ENCODE results near the gene EXOC1. TPM values are rescaled to one million over a fixed set of nuclear protein-coding genes. Genes with fewer than 3 reads are reported as not detected.

EXOC1 gene
- total and polyA plus RNA-seq, 2 donors from 2014 or later = 17.5 to 41.7 TPM

DNA sequence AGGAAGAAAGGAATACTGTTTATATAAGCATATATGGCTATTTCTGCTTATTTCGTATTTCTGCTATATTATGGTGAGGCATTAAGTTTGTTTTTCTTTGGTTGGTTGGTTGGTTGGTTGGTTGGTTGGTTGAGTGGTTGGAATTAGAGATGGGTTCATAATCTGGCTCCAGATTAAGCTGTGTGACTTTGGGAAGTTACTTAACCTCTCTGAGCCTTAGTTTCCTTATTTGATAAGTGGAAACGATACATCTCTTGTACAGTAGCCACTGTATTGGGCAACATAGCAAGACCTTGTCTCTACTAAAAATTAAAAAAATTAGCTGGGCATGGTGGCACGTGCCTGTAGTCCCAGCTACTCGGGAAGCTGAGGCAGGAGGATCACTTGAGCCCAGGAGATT, 49.2 kb downstream of the EXOC1 start:
- Histone ChIP-seq H3K9me3 (ENCODE audit: control insufficient read depth in 2 of 3, insufficient read depth in 1 of 3, low read length in 3 of 3) (no peaks in the 10 kb centered on the region), H3K36me3 (ENCODE audit: control insufficient read depth in 2 of 3, insufficient read depth in 3 of 3, low read length in 3 of 3) (peaks cover 3 to 4% (median 3%) of the 10 kb centered on the region in 3 donors), H3K4me1 (ENCODE audit: control insufficient read depth in 2 of 3, insufficient read depth in 2 of 3, low read depth in 1 of 3, low read length in 3 of 3) (no peaks in the 10 kb centered on the region), H3K4me3 (ENCODE audit: low read length in 3 of 3) (no peak overlapping the region), H3K27me3 (ENCODE audit: control insufficient read depth, insufficient read depth, low read length) (no peaks in the 10 kb centered on the region), H3K9ac (ENCODE audit: low read length in 3 of 3) (no peak overlapping the region), H3K27ac (ENCODE audit: low read depth in 2 of 2, low read length in 2 of 2) (no peak overlapping the region)
- DNase-seq = no peak
- no peak for FAIRE-seq
- intact Hi-C loops (cut with DNase I) = no loop called here
- TF ChIP-seq, protein P1, sequence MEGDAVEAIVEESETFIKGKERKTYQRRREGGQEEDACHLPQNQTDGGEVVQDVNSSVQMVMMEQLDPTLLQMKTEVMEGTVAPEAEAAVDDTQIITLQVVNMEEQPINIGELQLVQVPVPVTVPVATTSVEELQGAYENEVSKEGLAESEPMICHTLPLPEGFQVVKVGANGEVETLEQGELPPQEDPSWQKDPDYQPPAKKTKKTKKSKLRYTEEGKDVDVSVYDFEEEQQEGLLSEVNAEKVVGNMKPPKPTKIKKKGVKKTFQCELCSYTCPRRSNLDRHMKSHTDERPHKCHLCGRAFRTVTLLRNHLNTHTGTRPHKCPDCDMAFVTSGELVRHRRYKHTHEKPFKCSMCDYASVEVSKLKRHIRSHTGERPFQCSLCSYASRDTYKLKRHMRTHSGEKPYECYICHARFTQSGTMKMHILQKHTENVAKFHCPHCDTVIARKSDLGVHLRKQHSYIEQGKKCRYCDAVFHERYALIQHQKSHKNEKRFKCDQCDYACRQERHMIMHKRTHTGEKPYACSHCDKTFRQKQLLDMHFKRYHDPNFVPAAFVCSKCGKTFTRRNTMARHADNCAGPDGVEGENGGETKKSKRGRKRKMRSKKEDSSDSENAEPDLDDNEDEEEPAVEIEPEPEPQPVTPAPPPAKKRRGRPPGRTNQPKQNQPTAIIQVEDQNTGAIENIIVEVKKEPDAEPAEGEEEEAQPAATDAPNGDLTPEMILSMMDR (IDR thresholded peaks at IDR 0.05; ENCODE audit: borderline replicate concordance, extremely low read depth, insufficient read depth) = no peak

DNA sequence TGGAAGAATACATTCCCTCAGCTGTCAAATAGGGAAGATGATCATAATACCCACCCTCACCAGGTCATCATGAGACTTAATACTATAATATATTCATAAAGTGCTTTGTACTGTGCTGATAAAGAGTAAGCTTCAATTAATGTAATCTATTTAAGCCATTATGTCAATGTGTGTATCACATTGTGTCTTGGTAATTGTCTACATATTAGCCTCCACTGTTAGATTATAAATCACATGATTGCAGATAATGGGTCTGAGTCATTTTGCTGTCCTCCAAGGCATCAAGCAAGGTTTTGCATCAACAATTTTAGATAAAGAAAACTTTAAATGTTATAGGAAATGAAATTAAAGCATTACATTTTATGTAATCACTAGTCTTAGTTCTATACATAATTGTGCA, 50.1 kb downstream of the EXOC1 start:
- Histone ChIP-seq H3K27me3 (ENCODE audit: control insufficient read depth, insufficient read depth, low read length) (no peaks in the 10 kb centered on the region), H3K36me3 (ENCODE audit: control insufficient read depth in 2 of 3, insufficient read depth in 3 of 3, low read length in 3 of 3) (peaks cover 3 to 4% (median 3%) of the 10 kb centered on the region in 3 donors), H3K4me3 (ENCODE audit: low read length in 3 of 3) (no peak overlapping the region), H3K9ac (ENCODE audit: low read length in 3 of 3) (no peak overlapping the region), H3K9me3 (ENCODE audit: control insufficient read depth in 2 of 3, insufficient read depth in 1 of 3, low read length in 3 of 3) (no peaks in the 10 kb centered on the region), H3K4me1 (ENCODE audit: control insufficient read depth in 2 of 3, insufficient read depth in 2 of 3, low read depth in 1 of 3, low read length in 3 of 3) (no peaks in the 10 kb centered on the region), H3K27ac (ENCODE audit: low read depth in 2 of 2, low read length in 2 of 2) (no peak overlapping the region)
- no peak for DNase-seq
- no peak for FAIRE-seq
- intact Hi-C loops (cut with DNase I) = no loop called here
- TF ChIP-seq, protein P1 (IDR thresholded peaks at IDR 0.05; ENCODE audit: borderline replicate concordance, extremely low read depth, insufficient read depth) = no peak

DNA sequence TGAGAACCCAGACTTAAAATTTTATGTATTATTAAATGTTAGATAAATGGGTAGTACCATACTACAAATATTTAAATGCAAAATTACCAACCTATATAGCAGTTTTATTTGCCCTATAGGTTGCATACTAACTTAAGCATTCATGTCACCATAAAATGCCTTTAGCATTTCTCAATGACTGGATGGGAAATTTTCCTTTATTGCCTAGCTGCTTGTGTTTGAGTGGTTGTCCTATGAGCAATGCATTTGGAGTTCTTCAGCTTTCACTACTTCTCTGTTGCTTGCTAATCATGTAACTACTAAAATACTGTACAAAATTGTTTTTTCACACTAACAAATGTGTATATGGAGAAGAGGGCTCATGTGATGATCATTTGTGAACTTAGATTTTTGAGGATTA, 51.1 kb downstream of the EXOC1 start:
- no peaks in the 10 kb centered on the region for H3K9me3 ChIP-seq (ENCODE audit: control insufficient read depth in 2 of 3, insufficient read depth in 1 of 3, low read length in 3 of 3)
- TF ChIP-seq, protein P1 (IDR thresholded peaks at IDR 0.05; ENCODE audit: borderline replicate concordance, extremely low read depth, insufficient read depth) = no peak
- no peaks in the 10 kb centered on the region for H3K27me3 ChIP-seq (ENCODE audit: control insufficient read depth, insufficient read depth, low read length)
- H3K4me3 ChIP-seq (ENCODE audit: low read length in 3 of 3) = no peak overlapping the region
- no peak overlapping the region for H3K9ac ChIP-seq (ENCODE audit: low read length in 3 of 3)
- no peaks in the 10 kb centered on the region for H3K4me1 ChIP-seq (ENCODE audit: control insufficient read depth in 2 of 3, insufficient read depth in 2 of 3, low read depth in 1 of 3, low read length in 3 of 3)
- no peak overlapping the region for H3K27ac ChIP-seq (ENCODE audit: low read depth in 2 of 2, low read length in 2 of 2)
- intact Hi-C loops (cut with DNase I) = no loop called here
- FAIRE-seq = no peak
- DNase-seq = no peak
- H3K36me3 ChIP-seq (ENCODE audit: control insufficient read depth in 2 of 3, insufficient read depth in 3 of 3, low read length in 3 of 3) = peaks cover 3 to 4% (median 3%) of the 10 kb centered on the region in 3 donors

DNA sequence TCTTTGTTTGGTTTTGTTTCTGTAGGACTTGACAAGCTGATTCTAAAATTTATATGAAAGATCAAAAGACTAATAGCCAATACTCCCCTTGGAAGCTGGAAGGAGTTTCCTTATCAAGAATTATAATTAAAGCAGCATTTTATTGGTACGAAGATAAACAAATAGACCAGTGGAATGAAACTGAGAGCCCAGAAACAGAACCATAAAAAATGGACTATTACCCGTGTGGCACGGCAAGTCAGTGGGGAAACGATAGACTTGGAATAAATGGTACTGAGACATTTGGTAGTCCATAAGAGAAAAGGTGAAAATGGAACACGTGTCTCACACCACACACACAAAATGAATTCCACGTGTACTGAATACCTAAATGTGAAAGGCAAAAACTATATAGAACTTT, 52.9 kb downstream of the EXOC1 start:
- Histone ChIP-seq H3K9ac (ENCODE audit: low read length in 3 of 3) (no peak overlapping the region), H3K4me3 (ENCODE audit: low read length in 3 of 3) (no peak overlapping the region), H3K4me1 (ENCODE audit: control insufficient read depth in 2 of 3, insufficient read depth in 2 of 3, low read depth in 1 of 3, low read length in 3 of 3) (no peaks in the 10 kb centered on the region), H3K9me3 (ENCODE audit: control insufficient read depth in 2 of 3, insufficient read depth in 1 of 3, low read length in 3 of 3) (no peaks in the 10 kb centered on the region), H3K36me3 (ENCODE audit: control insufficient read depth in 2 of 3, insufficient read depth in 3 of 3, low read length in 3 of 3) (peaks cover 3 to 4% (median 3%) of the 10 kb centered on the region in 3 donors), H3K27ac (ENCODE audit: low read depth in 2 of 2, low read length in 2 of 2) (no peak overlapping the region), H3K27me3 (ENCODE audit: control insufficient read depth, insufficient read depth, low read length) (no peaks in the 10 kb centered on the region)
- FAIRE-seq (no peak), DNase-seq (no peak)
- intact Hi-C loops (cut with DNase I) = no loop called here
- TF ChIP-seq, protein P1 (IDR thresholded peaks at IDR 0.05; ENCODE audit: borderline replicate concordance, extremely low read depth, insufficient read depth) = no peak
